Measurements from ENCODE around the gene TAAR9. TPM values are rescaled to one million over a fixed set of nuclear protein-coding genes. Genes with fewer than 3 reads are reported as not detected.

Gene TAAR9
- total and polyA plus RNA-seq, 2 donors (not counting 1 experiment from before 2014, with no cell fraction given) = not detected

- peaks cover 85 to 88% of the 10 kb centered on the region in 2 donors for H3K4me1 ChIP-seq (ENCODE audit: control insufficient read depth in 2 of 2, insufficient read depth in 2 of 2, low read length in 2 of 2)
- no peaks in the 10 kb centered on the region for H3K27me3 Mint-ChIP-seq
- no peaks in the 10 kb centered on the region for H3K9me3 Mint-ChIP-seq (ENCODE audit: insufficient read depth)
- ATAC-seq (ENCODE audit: low read depth) (no peak), DNase-seq (no peak)
- TF ChIP-seq, protein P1, sequence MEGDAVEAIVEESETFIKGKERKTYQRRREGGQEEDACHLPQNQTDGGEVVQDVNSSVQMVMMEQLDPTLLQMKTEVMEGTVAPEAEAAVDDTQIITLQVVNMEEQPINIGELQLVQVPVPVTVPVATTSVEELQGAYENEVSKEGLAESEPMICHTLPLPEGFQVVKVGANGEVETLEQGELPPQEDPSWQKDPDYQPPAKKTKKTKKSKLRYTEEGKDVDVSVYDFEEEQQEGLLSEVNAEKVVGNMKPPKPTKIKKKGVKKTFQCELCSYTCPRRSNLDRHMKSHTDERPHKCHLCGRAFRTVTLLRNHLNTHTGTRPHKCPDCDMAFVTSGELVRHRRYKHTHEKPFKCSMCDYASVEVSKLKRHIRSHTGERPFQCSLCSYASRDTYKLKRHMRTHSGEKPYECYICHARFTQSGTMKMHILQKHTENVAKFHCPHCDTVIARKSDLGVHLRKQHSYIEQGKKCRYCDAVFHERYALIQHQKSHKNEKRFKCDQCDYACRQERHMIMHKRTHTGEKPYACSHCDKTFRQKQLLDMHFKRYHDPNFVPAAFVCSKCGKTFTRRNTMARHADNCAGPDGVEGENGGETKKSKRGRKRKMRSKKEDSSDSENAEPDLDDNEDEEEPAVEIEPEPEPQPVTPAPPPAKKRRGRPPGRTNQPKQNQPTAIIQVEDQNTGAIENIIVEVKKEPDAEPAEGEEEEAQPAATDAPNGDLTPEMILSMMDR (IDR thresholded peaks at IDR 0.05) = no peak
- no peak for TF ChIP-seq EZH2 (IDR thresholded peaks at IDR 0.05; ENCODE audit: borderline replicate concordance, insufficient read depth, low read depth, low read length, poor library complexity, severe bottlenecking)
- intact Hi-C loops (cut with micrococcal nuclease) = no loop called here
- WGBS (ENCODE audit: insufficient coverage) = 46% methylated on average over 2 of the region's 5 CpGs
- peak overlapping the region; percentile 43 for H3K27ac Mint-ChIP-seq
- H3K4me3 Mint-ChIP-seq = peak overlapping the region; percentile 52
- peaks cover 93% of the 10 kb centered on the region for H3K4me1 Mint-ChIP-seq
- peaks cover 29 to 74% of the 10 kb centered on the region in 2 experiments for H3K36me3 ChIP-seq (replicated peaks in 1 of 2; ENCODE audit: control extremely low read depth in 1 of 2, control insufficient read depth in 1 of 2, extremely low read depth in 1 of 2, insufficient read depth in 2 of 2, low read length in 1 of 2)
- peak overlapping the region; percentile 28 to 88 for H3K27ac ChIP-seq (ENCODE audit: low read length in 2 of 2)
- H4K20me1 ChIP-seq (ENCODE audit: control insufficient read depth, insufficient read depth, low read length, poor library complexity, severe bottlenecking) = peaks cover 59% of the 10 kb centered on the region
- no peaks in the 10 kb centered on the region for H3K27me3 ChIP-seq (replicated peaks in 1 of 4; ENCODE audit: control extremely low read depth in 1 of 4, control insufficient read depth in 3 of 4, insufficient read depth in 4 of 4, low read length in 3 of 4)
- ChIA-PET CTCF (no interaction called here), POLR2A (no interaction called here)
- H3K9me3 ChIP-seq (ENCODE audit: control extremely low read depth in 1 of 3, control insufficient read depth in 2 of 3, insufficient read depth in 1 of 3, low read length in 2 of 3) = no peaks in the 10 kb centered on the region
- peak overlapping the region; percentile 39 for H3K9ac ChIP-seq (ENCODE audit: low read length)
- peaks cover 99% of the 10 kb centered on the region for H3K79me2 ChIP-seq (ENCODE audit: control insufficient read depth, insufficient read depth, low read length)
- H3K4me2 ChIP-seq (replicated peaks; ENCODE audit: low read depth, low read length, poor library complexity, severe bottlenecking) = peak overlapping the region; percentile 47
- no peak overlapping the region for H2AFZ ChIP-seq (ENCODE audit: insufficient read depth, low read depth, low read length, poor library complexity, severe bottlenecking)
- H3K4me3 ChIP-seq (ENCODE audit: control extremely low read depth in 1 of 5, extremely low read depth in 1 of 5, insufficient read depth in 1 of 5, low read depth in 2 of 5, low read length in 4 of 5) = peak overlapping the region in 1 of 5 experiments; percentile 25
Observed at GRCh38 chr6:132504757-132505156, 33.3 kb upstream of the TAAR9 start.

DNA sequence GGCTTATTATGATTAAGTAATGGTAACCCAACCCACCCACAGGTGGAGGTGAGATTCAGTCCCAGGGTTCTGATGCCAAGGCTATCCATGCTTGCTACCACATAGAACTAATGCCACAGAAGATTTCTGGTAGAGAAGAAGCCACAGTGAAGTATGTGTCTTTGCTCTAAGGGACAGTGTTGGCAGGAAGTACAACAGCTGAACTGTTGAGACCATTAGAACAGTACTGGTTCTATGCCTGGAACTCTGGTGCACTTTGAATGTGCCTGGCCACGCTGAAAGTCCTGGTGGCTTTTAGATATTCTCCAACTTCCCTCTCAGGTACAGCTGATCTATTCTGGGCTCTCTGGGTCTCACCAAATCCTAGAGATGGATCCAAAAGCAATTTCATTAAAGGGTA lies 32.9 kb upstream of the TAAR9 start:
- Mint-ChIP-seq H3K27ac (peak overlapping the region; percentile 43), H3K27me3 (no peaks in the 10 kb centered on the region), H3K9me3 (ENCODE audit: insufficient read depth) (no peaks in the 10 kb centered on the region), H3K4me3 (peak overlapping the region; percentile 52), H3K4me1 (peaks cover 91% of the 10 kb centered on the region)
- Histone ChIP-seq H3K9me3 (ENCODE audit: control extremely low read depth in 1 of 3, control insufficient read depth in 2 of 3, insufficient read depth in 1 of 3, low read length in 2 of 3) (no peaks in the 10 kb centered on the region), H3K36me3 (replicated peaks in 1 of 2; ENCODE audit: control extremely low read depth in 1 of 2, control insufficient read depth in 1 of 2, extremely low read depth in 1 of 2, insufficient read depth in 2 of 2, low read length in 1 of 2) (peaks cover 29 to 72% of the 10 kb centered on the region in 2 experiments), H3K79me2 (ENCODE audit: control insufficient read depth, insufficient read depth, low read length) (peaks cover 99% of the 10 kb centered on the region), H3K27me3 (replicated peaks in 1 of 4; ENCODE audit: control extremely low read depth in 1 of 4, control insufficient read depth in 3 of 4, insufficient read depth in 4 of 4, low read length in 3 of 4) (no peaks in the 10 kb centered on the region), H3K4me3 (ENCODE audit: control extremely low read depth in 1 of 5, extremely low read depth in 1 of 5, insufficient read depth in 1 of 5, low read depth in 2 of 5, low read length in 4 of 5) (peak overlapping the region in 2 of 5 experiments; percentile 4 to 25), H3K4me1 (ENCODE audit: control insufficient read depth in 2 of 2, insufficient read depth in 2 of 2, low read length in 2 of 2) (peaks cover 83 to 88% of the 10 kb centered on the region in 2 donors), H3K4me2 (replicated peaks; ENCODE audit: low read depth, low read length, poor library complexity, severe bottlenecking) (peak overlapping the region; percentile 47), H3K27ac (ENCODE audit: low read length in 2 of 2) (peak overlapping the region; percentile 28 to 88), H4K20me1 (ENCODE audit: control insufficient read depth, insufficient read depth, low read length, poor library complexity, severe bottlenecking) (peaks cover 63% of the 10 kb centered on the region), H3K9ac (ENCODE audit: low read length) (peak overlapping the region; percentile 39), H2AFZ (ENCODE audit: insufficient read depth, low read depth, low read length, poor library complexity, severe bottlenecking) (no peak overlapping the region)
- ATAC-seq (ENCODE audit: low read depth) = no peak
- intact Hi-C loops (cut with micrococcal nuclease) = no loop called here
- TF ChIP-seq EZH2 (IDR thresholded peaks at IDR 0.05; ENCODE audit: borderline replicate concordance, insufficient read depth, low read depth, low read length, poor library complexity, severe bottlenecking) = no peak
- TF ChIP-seq, protein P1 (IDR thresholded peaks at IDR 0.05) = no peak
- 33% methylated on average over 1 of the region's 1 CpG for WGBS (ENCODE audit: insufficient coverage)
- POLR2A ChIA-PET = interaction anchor here (0.7 to 1.1 kb wide), 2 partner anchors 9 to 15 kb away, joined by 5 to 8 read pairs; no protein-coding TSS in a partner anchor
- CTCF ChIA-PET = interaction anchor here (1.4 kb wide), 1 partner anchor 20 kb away, joined by 6 read pairs; no protein-coding TSS in a partner anchor
- DNase-seq = no peak
